ENCODE data around the gene LNX1.

LNX1 gene

GRCh38 chr4:53532521-53532920, 58.8 kb downstream of the LNX1 start:
- DNase-seq (ENCODE audit: low spot score): no peak

GRCh38 chr4:53531585-53532224, 59.6 kb downstream of the LNX1 start:
- no peak for DNase-seq (ENCODE audit: low spot score)

GRCh38 chr4:53529025-53529424, 62.3 kb downstream of the LNX1 start:
- DNase-seq (ENCODE audit: low spot score): no peak

GRCh38 chr4:53527930-53528329, 63.4 kb downstream of the LNX1 start:
- no peak for DNase-seq (ENCODE audit: low spot score)

- DNase-seq (ENCODE audit: low spot score): no peak
Measured at GRCh38 chr4:53527326-53527725, 64.0 kb downstream of the LNX1 start.

- no peak for DNase-seq (ENCODE audit: low spot score)
Measured at GRCh38 chr4:53522334-53522733, 69.0 kb downstream of the LNX1 start.

GRCh38 chr4:53520116-53520515, 71.2 kb downstream of the LNX1 start:
- DNase-seq (ENCODE audit: low spot score): no peak

- no peak for DNase-seq (ENCODE audit: low spot score)
Measured at GRCh38 chr4:53518807-53519206, 72.5 kb downstream of the LNX1 start.

GRCh38 chr4:53515076-53515475, 76.2 kb downstream of the LNX1 start:
- no peak for DNase-seq (ENCODE audit: low spot score)

- DNase-seq (ENCODE audit: low spot score): no peak
Measured at GRCh38 chr4:53514509-53514908, 76.8 kb downstream of the LNX1 start.

- no peak for DNase-seq (ENCODE audit: low spot score)
Measured at GRCh38 chr4:53512608-53513007, 78.7 kb downstream of the LNX1 start.

GRCh38 chr4:53511014-53511413, 80.3 kb downstream of the LNX1 start:
- DNase-seq (ENCODE audit: low spot score): no peak

- no peak for DNase-seq (ENCODE audit: low spot score)
Measured at GRCh38 chr4:53510321-53510720, 81.0 kb downstream of the LNX1 start.

GRCh38 chr4:53508446-53508845, 82.8 kb downstream of the LNX1 start:
- peak; percentile 43 for DNase-seq (ENCODE audit: low spot score)

GRCh38 chr4:53507671-53508286, 83.5 kb downstream of the LNX1 start:
- DNase-seq (ENCODE audit: low spot score): no peak

- no peak for DNase-seq (ENCODE audit: low spot score)
Measured at GRCh38 chr4:53507058-53507457, 84.2 kb downstream of the LNX1 start.

- DNase-seq (ENCODE audit: low spot score): no peak
Measured at GRCh38 chr4:53505947-53506346, 85.3 kb downstream of the LNX1 start.

- DNase-seq (ENCODE audit: low spot score): no peak
Measured at GRCh38 chr4:53502094-53502493, 89.2 kb downstream of the LNX1 start.

- no peak for DNase-seq (ENCODE audit: low spot score)
Measured at GRCh38 chr4:53501561-53501960, 89.7 kb downstream of the LNX1 start.

GRCh38 chr4:53500546-53500945, 90.7 kb downstream of the LNX1 start:
- DNase-seq (ENCODE audit: low spot score): no peak

GRCh38 chr4:53499791-53500190, 91.5 kb downstream of the LNX1 start:
- DNase-seq (ENCODE audit: low spot score): no peak

GRCh38 chr4:53498706-53499105, 92.6 kb downstream of the LNX1 start:
- DNase-seq (ENCODE audit: low spot score): no peak

- DNase-seq (ENCODE audit: low spot score): peak; percentile 60
Measured at GRCh38 chr4:53497487-53498244, 93.6 kb downstream of the LNX1 start.

All from AG08396 (cell line).